Measurements from ENCODE around the gene SELENOT.
A peak's percentile ranks its signal among the peaks of the same experiment; 100 is the strongest.
"Not testable (repeated sequence)": the region's sequence is repeated elsewhere in the genome, so short reads cannot be mapped to it uniquely, and the experiment has no call there.

SELENOT gene, protein sequence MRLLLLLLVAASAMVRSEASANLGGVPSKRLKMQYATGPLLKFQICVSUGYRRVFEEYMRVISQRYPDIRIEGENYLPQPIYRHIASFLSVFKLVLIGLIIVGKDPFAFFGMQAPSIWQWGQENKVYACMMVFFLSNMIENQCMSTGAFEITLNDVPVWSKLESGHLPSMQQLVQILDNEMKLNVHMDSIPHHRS

DNA sequence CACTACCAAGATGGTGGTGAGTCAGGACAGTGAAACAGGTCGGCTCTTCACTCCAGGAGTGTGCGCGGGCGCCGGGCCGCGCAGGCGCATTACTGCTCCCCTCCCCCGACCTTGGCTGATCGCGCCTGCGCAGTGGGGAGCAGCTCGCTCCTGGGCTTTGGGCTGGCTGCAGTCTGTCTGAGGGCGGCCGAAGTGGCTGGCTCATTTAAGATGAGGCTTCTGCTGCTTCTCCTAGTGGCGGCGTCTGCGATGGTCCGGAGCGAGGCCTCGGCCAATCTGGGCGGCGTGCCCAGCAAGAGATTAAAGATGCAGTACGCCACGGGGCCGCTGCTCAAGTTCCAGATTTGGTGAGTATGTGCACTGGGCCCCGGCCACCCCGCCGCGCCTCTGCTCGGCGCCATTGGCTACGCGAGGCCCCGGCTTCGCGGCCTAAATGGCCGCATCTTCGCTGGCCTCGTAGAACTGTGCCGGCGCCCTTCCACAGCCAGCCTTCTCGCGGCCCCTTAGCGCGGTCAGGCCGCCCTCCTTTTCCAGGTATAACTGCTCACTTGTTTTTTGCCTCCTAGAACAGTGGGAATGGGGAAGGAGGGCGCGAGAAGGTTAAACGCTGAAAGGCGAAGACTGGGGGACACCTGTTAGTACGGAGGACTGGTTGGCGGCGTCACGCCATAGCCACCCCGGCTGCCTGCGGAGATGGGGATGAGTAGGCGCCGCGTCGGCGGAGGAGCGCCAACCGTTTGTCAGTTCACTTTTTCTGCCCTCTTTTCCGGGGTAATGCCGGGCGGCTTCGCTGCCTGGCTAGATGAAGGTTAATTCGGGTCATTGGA lies at the start of gene SELENOT:
TSS of gene SELENOT (plus strand) at position 169 of the 827 bp plus-strand sequence. CDS start at position 211, 42 bp downstream.
- DNase-seq (ENCODE audit: low spot score) = peak; percentile 95

DNA sequence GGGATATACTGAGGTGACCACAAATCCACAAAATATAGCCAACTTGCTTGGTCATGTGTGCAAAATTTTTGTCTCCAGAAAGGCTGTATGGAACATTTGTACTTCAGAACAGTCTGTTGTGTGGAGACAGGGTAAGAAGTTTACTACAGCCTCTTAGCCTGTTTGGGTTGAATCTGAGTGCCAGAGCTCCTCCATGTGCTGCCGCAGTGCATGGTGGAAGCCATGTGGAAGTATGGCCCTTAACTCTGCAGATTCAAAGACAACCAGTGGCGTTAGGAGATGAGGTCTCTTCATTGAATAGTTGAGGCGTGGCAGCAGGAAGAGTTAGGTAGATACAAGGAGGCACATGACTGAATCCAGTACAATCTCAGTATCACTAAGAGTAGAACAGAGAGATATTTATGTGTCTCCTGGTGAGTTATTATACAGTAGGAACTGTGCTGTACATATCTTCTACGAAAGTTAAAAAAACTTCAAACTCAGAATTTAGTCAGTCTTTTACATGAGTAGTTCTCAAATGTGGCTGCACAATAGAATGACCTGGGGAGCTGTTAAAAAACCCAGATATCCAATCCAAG lies 47.2 kb upstream of the SELENOT start:
- no peak for DNase-seq (ENCODE audit: low spot score)

DNA sequence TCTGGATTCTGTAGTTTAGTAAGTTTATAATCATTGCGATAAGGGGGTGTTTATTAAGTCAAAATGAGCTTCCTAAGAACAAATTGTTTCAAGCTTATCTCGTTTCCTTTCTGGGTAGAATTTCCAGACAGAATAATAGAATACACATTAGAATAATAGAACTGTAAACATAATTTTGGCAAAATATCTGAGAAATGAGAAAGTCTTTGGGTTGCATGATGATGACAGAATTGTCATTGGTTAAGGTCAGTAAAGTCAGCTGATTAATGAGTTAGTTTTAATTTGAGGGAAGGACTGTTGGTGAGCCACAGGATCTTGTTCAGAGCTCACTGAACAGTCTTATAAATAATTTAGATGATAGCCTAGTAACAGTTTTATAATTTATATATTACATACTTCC lies 46.3 kb upstream of the SELENOT start:
- DNase-seq (ENCODE audit: low spot score) = no peak

- DNase-seq (ENCODE audit: low spot score) = no peak
Measured at GRCh38 chr3:150557725-150558124, 45.4 kb upstream of the SELENOT start.

DNA sequence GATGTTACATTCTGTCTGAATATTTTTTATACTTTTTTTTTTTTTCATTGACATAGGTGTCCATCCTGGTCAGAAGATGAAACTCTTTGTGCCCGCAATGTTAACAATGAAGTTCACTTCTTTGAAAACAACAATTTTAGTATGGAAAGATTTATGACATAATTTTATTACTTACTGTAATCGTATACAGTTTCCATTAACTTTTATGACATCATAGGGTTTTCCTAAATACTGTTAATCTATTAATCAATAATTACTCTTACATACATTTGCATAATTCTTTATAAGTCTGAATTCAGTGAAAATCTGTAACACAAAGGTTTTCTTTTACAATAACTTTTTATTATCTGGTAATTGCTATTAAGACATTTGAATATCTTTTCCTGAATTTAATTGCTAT lies 38.9 kb upstream of the SELENOT start:
- no peak for DNase-seq (ENCODE audit: low spot score)

GRCh38 chr3:150567328-150567727 lies 35.8 kb upstream of the SELENOT start:
- no peak for DNase-seq (ENCODE audit: low spot score)

DNA sequence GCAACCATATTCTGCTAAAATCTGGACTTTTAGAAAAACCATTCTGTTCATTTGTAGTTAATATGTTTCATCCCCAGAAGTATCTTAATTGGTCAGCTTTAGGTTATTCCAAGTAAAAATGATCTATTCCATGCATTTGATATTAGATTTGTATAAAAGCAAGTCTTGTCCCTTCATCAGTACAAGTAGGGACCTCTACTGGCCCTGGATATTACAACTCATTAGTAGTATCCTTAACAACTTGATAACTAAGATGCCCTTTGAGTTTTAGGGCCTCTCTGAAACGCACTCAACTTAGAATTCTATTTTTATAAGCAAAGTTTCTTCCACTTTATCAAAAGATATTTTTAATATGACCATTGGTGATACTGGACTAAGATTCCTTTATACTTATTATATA lies 25.3 kb upstream of the SELENOT start:
- DNase-seq (ENCODE audit: low spot score) = no peak

DNA sequence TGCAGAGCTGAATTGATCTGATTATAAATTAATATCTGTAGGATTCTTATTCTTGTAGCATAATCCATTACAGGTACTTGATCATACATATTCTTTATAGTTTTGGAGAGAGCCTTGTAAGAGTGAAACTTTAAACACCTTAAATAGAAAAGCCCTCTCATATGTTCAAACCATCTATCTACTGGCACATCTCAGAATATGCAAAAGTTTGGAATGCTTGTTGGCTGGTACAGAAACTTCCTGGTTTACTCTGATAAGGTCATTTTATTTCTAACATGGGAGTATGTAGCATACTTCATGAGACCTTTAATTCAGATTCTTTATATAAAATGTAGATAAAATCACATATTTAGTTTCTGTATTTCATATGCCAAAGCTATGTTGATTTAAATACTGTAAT lies 21.9 kb upstream of the SELENOT start:
- no peak for DNase-seq (ENCODE audit: low spot score)

GRCh38 chr3:150582620-150583019 lies 20.5 kb upstream of the SELENOT start:
- no peak for DNase-seq (ENCODE audit: low spot score)

DNA sequence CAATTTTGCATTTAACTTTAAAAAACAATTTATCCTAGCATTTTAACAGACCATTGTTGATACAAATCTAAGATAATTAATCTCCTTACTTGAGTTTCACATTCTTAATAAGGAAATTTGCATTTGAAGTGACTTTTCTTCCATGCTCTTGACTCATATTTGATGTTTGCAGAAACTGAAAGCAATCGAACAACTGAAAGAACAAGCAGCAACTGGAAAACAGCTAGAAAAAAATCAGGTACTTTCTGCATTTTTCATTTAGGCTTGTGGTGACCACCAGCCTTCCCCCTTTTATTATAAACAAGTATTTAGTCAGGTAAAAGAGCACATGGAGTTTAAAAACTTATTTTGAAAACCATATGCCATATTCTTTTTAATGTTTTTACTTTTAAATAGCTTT lies 20.1 kb upstream of the SELENOT start:
- DNase-seq (ENCODE audit: low spot score) = no peak

DNA sequence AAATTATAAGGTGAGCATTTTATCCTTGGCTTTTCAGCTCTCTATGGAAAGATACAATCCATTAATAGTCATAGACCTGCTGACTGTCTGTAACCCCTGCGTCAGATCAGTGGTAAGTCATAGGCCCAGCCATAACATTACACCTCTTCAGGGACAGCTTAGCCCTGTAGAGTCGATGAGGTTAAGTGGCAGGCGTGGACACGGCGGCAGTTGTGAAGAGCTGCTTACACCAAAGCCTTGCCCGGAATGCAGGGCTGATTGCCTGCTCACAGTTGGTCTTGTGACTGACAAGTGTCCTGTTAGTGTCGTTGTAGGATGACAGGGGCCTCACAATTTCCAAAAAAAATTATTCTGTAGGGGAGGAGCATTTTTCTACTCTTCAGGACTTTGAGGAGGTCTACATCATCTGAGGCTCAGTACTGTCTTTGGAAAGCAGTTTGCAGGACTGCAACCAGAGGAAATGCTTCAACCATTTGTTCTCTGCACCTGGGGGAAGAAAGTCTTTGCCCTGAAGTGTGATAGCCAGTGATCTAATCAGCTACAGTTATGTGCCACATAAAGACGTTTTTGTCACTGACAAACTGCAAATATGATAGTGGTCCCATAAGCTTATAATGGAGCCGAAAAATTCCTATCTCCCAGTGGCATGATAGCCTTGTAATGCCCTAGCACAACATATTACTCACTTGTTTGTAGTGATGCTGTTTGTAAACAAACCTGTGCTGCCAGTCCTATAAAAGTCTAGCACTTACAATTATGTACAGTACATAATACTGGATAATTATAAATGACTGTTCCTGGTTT lies 14.9 kb upstream of the SELENOT start:
- DNase-seq (ENCODE audit: low spot score) = no peak

GRCh38 chr3:150589759-150590158 lies 13.4 kb upstream of the SELENOT start:
- no peak for DNase-seq (ENCODE audit: low spot score)

- DNase-seq (ENCODE audit: low spot score) = no peak
Measured at GRCh38 chr3:150594150-150594549, 9.0 kb upstream of the SELENOT start.

DNA sequence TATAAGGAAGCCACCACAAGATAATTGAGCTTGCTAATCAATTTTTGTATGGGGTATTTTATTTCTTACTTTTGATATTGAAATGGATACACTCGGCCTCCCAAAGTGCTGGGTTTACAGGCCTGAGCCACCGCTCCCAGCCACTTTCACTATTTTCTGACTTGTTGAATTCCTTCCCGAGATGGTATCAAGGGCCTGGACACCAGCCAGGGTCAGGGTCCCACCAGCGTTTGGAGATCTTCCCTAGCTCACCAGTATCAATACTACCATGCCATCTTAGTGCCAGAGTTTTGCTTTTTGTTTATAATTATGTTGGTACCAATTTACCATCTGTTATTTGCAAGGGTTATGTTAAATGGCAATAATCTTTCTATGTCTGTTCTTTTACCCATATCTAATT lies 5.5 kb upstream of the SELENOT start:
- DNase-seq (ENCODE audit: low spot score) = no peak

DNA sequence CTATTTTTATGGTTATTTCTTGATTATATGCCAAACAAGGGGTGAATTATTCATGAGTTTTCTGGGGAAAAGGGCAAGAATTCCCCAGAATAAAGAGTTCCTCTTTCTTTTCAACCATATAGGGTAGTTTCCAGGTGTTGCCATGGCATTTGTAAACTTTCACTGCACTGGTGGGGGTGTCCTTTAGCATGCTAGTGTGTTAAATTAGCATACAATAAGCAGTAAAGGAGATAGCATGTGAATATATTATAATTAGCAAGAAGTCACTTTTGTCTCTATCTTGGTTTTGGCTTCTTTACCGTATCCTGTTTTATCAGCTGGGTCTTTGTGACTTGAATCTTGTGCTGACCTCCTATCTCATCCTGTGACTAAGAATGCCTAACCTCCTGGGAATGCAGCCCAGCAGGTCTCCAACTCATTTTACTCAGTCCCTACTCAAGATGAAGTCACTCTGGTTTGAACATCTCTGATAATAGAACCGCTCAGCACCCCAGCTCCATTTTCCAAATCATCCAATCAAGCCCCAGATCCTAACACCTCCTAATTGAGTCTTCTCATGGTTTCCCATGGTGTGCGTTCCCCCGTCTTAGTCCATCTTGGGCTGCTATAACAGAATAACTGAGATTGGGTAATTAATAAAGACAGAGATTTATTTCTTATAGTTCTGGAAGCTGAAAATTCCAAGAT lies 3.4 kb upstream of the SELENOT start:
- no peak for DNase-seq (ENCODE audit: low spot score)

DNA sequence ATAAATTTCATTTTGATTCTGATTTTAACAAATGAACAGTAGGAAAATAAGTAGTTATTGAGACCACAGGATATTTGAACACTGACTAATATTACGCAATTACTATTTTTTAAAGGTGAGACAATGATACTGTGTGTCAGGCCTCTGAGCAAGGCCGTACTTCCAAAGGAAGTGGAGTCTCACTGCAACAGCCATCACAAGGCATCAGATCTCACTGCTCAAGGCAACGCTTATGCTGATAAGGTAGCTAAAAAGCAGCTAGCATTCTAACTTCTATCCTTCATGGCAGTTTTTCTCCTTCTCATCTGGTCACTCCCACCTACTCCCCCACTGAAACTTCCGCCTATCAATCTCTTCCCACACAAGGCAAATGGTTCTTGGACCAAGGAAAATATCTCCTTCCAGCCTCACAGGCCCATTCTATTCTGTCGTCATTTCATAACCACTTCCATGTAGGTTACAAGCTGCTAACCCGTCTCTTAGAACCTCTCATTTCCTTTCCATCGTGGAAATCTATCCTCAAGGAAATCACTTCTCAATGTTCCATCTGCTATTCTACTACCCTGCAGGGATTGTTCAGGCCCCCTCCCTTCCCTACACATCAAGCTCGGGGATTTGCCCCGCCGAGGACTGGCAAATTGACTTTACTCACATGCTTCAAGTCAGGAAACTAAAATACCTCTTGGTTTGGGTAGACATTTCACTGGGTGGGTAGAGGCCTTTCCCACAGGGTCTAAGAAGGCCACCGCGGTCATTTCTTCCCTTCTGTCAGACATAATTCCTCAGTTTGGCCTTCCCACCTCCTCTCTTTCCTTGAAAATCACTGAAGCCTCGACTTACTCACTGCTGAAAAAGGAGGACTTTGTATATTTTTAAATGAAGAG lies 2.2 kb upstream of the SELENOT start:
- not testable (repeated sequence) for DNase-seq (ENCODE audit: low spot score)

- no peak for DNase-seq (ENCODE audit: low spot score)
Measured at GRCh38 chr3:150602426-150603152, 532 bp upstream of the SELENOT start.

DNA sequence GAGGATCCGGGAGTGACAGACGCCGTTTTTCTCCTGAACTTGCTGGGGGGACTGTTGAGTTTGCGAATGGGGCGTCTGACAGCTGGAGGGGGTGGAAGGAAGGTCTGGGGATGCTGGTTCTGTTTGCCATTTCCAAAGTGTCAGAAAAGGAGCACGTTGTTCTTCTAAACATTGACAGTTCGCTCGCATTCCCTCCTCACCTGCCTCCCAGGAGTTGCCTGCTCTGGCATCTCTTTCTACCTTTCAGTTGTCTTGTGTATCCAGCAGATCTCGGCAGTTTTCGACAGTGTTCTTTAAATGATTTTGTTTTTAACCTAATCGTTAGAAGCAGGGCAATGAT lies 829 bp downstream of the SELENOT start:
- DNase-seq (ENCODE audit: low spot score) = no peak

GRCh38 chr3:150605998-150606641 lies 3.0 kb downstream of the SELENOT start:
- DNase-seq (ENCODE audit: low spot score) = peak; percentile 22
